Measurements from ENCODE around the gene OR56B4.
"Not testable (repeated sequence)": the region's sequence is repeated elsewhere in the genome, so short reads cannot be mapped to it uniquely, and the experiment has no call there.

OR56B4 gene

DNA sequence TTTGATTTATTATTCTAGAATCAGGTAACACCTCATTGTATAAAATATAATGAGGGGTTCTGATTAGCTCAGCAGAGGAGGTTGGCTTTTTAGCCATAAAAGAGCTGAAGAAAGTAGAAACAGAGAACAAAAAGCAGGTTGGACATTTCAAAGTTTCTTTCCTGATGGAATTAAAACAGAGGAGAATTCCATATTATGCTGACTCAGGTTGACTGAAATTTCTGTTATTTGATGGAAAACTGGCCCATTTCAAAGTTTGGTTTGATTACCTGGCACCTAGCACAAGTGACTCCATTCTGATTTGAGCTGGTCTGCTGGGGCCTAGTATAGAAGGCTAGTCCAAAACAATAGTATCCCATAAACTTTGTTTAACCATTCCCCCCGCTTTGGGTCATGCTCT, 24.9 kb downstream of the OR56B4 start:
- in situ Hi-C loops (cut with HindIII; ENCODE audit: low pct_ligation_motif_present, low pct_unique_long_range_greater_than_20kb, low sequenced_read_pairs) = no loop called here

GRCh38 chr11:6135936-6136335, 28.5 kb downstream of the OR56B4 start:
- DNase-seq; in situ Hi-C loops (cut with HindIII; ENCODE audit: low pct_ligation_motif_present, low pct_unique_long_range_greater_than_20kb, low sequenced_read_pairs): not testable (repeated sequence)

More for the DNA sequence above, 24.9 kb downstream of the OR56B4 start:
- DNase-seq = no peak

DNA sequence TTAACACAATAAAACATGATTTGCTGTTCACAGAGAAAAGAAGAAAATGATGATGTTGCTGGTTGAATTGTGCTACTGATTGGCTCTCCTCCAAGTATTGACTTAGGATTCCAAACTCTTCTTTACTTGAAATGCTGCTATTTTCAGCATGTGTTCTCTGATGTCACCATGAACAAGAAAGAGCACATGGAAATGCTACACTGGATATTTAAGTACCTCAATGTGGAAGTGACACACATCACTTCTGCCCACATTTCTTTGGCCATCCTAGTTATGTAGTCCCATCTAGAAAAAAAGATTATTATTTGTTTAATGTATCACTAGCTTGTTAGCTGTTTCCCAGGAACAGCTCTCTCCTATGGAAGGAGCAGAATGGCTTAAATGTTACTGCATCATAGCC, 35.5 kb downstream of the OR56B4 start:
- in situ Hi-C loops (cut with HindIII; ENCODE audit: low pct_ligation_motif_present, low pct_unique_long_range_greater_than_20kb, low sequenced_read_pairs) = no loop called here
- DNase-seq = no peak

- DNase-seq; in situ Hi-C loops (cut with HindIII; ENCODE audit: low pct_ligation_motif_present, low pct_unique_long_range_greater_than_20kb, low sequenced_read_pairs): not testable (repeated sequence)
These were observed 36.3 kb downstream of the OR56B4 start for GRCh38 chr11:6143737-6144136.

DNA sequence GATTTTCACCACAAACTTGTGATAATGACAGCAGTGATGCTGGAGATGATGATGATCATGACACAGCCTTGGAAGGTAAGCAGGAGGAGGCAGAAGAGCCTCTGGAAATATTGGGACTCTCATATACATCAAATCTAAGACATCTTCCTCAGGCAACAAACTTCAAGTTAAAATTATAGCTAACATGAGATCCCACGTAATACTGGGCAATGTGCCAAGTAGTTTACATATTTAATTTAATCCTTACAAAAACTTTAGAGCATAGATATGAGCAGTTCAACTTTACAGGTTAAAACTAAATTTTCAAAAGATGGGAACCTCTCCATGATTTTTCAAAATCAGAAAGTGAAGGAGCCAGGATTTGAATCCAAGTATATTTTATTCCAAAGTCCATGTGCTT, 43.6 kb downstream of the OR56B4 start:
- DNase-seq = no peak
- in situ Hi-C loops (cut with HindIII; ENCODE audit: low pct_ligation_motif_present, low pct_unique_long_range_greater_than_20kb, low sequenced_read_pairs) = no loop called here

GRCh38 chr11:6152126-6152525, 44.6 kb downstream of the OR56B4 start:
- in situ Hi-C loops (cut with HindIII; ENCODE audit: low pct_ligation_motif_present, low pct_unique_long_range_greater_than_20kb, low sequenced_read_pairs) = no loop called here

GRCh38 chr11:6156628-6157359, 49.3 kb downstream of the OR56B4 start:
- DNase-seq = no peak
- in situ Hi-C loops (cut with HindIII; ENCODE audit: low pct_ligation_motif_present, low pct_unique_long_range_greater_than_20kb, low sequenced_read_pairs) = no loop called here

More at GRCh38 chr11:6152126-6152525, 44.6 kb downstream of the OR56B4 start:
- no peak for DNase-seq
